ENCODE measurements around the gene IDI1. TPM values are rescaled to one million over a fixed set of nuclear protein-coding genes. Genes with fewer than 3 reads are reported as not detected.

IDI1 gene
- 10 to 100 TPM; 30.7 to 87.5 (median 59.9) TPM for total RNA-seq

DNA sequence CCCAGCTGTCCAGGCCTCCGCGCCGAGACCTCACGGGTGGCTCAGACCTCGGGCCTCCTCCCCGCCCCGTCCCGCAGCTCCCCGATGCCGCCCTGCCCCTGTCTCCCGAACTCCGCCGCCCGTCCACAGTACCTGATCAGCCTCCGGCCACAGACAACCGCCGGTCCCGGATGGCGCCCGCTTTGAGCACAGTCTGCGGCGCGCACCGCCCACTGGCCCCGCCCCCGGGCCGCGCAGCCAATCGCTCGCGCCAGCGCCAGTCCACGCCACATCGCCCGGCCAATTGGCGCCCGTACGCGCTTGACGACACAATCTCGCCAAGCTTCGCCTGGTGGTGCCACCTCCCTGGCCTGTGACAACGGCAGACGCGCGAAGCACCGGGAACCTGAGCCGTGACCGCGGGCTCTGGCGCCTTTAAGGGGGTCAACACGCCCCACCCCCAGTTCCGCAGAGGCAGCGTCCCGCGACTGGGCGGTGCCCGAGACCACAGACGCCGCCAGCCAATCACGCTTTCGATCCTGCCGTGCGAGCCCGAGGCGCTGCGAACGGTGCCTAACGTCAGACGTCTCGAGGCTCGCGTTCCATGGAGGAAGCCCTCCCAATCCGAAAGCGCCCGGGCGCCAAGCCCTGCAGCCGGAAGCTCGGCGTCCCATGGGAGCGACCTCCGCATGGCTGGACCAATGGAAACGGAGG, at the start of gene IDI1:
TSS of gene IDI1 (minus strand) at position 388 of the 693 bp plus-strand sequence. CDS start at position 272, 116 bp downstream.
- 0% methylated on average over 8 of the region's 83 CpGs; no CpG with 5 or more reads in 1 of the 2 donors for WGBS, 2 donors
- Histone ChIP-seq H3K4me1 (peaks cover 6 to 60% (median 21%) of the 10 kb centered on the region in 3 donors), H3K4me3 (peak within 1 kb of the TSS; percentile 79 to 95 (median 84)), H3K36me3 (peaks cover 0 to 31% (median 0%) of the 10 kb centered on the region in 3 donors), H3K9me3 (no peaks in the 10 kb centered on the region), H3K27ac (peak within 1 kb of the TSS; percentile 98 to 100 (median 99)), H3K27me3 (no peaks in the 10 kb centered on the region)
- peak; percentile 95 for DNase-seq
- intact Hi-C loops (cut with DNase I), result no loop called here
- TF ChIP-seq, protein P1, sequence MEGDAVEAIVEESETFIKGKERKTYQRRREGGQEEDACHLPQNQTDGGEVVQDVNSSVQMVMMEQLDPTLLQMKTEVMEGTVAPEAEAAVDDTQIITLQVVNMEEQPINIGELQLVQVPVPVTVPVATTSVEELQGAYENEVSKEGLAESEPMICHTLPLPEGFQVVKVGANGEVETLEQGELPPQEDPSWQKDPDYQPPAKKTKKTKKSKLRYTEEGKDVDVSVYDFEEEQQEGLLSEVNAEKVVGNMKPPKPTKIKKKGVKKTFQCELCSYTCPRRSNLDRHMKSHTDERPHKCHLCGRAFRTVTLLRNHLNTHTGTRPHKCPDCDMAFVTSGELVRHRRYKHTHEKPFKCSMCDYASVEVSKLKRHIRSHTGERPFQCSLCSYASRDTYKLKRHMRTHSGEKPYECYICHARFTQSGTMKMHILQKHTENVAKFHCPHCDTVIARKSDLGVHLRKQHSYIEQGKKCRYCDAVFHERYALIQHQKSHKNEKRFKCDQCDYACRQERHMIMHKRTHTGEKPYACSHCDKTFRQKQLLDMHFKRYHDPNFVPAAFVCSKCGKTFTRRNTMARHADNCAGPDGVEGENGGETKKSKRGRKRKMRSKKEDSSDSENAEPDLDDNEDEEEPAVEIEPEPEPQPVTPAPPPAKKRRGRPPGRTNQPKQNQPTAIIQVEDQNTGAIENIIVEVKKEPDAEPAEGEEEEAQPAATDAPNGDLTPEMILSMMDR (IDR thresholded peaks at IDR 0.05), result peak in 2 of 6 experiments; percentile 11 to 14
- peak in 3 of 4 donors; percentile 93 to 98 (median 97) for TF ChIP-seq POLR2A (IDR thresholded peaks at IDR 0.05)

DNA sequence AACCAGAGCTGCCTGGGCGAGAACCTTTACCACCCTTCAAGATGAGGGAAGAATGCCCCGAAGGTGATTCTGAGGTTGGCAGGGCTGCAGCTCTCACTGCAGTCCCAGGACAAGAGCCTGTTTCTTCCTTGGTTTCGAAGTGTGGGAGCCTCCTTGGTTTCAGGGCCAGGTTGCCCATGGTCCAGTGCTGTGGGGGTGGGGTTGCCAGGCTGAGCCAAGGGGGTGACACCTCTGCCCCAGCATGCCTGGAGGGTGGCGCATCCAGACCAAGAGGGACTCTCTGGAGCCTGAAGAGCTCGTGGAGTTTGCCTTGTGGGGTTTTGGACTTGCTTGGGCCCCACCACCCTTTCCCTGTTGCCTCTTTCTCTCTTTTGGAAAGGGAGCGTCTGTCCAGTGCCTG, 48.5 kb upstream of the IDI1 start:
- Histone ChIP-seq H3K27ac (no peak overlapping the region), H3K4me1 (no peaks in the 10 kb centered on the region), H3K36me3 (peaks cover 6 to 100% (median 12%) of the 10 kb centered on the region in 3 donors), H3K9me3 (no peaks in the 10 kb centered on the region), H3K4me3 (no peak overlapping the region), H3K27me3 (no peaks in the 10 kb centered on the region)
- WGBS, 2 donors, result 80 to 93% methylated on average over 2 to 5 of the region's 6 CpGs
- no peak for DNase-seq
- TF ChIP-seq, protein P1 (IDR thresholded peaks at IDR 0.05), result no peak
- no peak for TF ChIP-seq POLR2A (IDR thresholded peaks at IDR 0.05)
- intact Hi-C loops (cut with DNase I), result no loop called here

DNA sequence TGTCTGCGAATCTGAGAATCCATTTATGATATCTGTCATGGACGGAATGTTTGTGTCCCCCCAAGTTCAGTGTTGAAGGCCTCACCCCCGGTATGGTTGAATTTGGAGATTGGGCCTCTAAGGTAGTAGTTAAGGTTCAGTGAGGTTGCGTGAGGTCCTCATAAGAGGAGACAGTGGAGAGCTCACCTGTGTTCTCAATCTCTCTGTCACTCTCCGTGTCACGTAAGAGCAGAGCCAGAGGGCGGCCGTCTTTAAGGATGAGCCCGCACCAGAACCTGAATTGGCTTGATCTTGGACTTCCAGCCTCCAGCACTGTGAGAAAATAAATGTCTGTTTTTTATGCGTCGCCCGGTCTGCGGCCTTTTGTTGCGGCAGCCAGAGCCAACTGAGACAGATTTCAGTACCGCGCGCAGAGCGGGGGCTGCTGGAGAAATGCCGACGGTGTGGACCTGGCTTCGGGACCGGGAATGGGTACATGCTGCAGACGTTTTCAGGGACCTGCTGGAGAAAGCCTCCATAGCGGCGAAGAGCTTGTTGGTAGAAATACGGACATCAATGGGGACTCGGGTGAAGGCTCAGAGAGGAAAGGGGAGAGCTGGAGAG, 47.5 kb upstream of the IDI1 start:
- intact Hi-C loops (cut with DNase I), result no loop called here
- DNase-seq, result no peak
- no peaks in the 10 kb centered on the region for H3K9me3 ChIP-seq
- H3K27ac ChIP-seq, result no peak overlapping the region
- peaks cover 6 to 100% (median 10%) of the 10 kb centered on the region in 3 donors for H3K36me3 ChIP-seq
- H3K4me1 ChIP-seq, result no peaks in the 10 kb centered on the region
- 92% methylated on average over 26 to 27 of the region's 27 CpGs for WGBS, 2 donors
- H3K4me3 ChIP-seq, result no peak overlapping the region
- no peaks in the 10 kb centered on the region for H3K27me3 ChIP-seq
- TF ChIP-seq POLR2A (IDR thresholded peaks at IDR 0.05), result no peak
- TF ChIP-seq, protein P1 (IDR thresholded peaks at IDR 0.05), result no peak

DNA sequence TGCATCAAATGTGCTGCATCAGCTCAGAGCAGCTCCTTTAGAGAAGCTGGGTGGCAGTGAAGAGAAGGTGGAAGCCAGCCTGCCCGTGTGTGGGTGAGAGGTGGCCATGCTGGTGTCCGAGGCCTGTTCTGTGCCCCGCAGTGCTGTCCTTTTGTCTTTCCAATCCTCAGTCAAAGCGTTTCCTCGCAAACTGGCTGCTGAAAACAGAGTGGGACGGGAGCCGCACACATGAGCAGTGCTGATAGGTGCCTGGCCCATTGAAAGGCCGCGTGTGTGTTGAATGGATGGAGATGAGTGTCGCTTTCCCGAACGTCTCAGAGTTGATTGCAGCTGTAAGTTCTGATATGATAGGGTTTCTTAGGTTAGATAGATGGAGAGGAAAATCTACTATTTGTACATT, 46.6 kb upstream of the IDI1 start:
- 84 to 95% methylated on average over 11 to 12 of the region's 12 CpGs for WGBS, 2 donors
- Histone ChIP-seq H3K4me3 (no peak overlapping the region), H3K4me1 (no peaks in the 10 kb centered on the region), H3K36me3 (peaks cover 11 to 100% (median 14%) of the 10 kb centered on the region in 3 donors), H3K27ac (no peak overlapping the region), H3K9me3 (no peaks in the 10 kb centered on the region), H3K27me3 (no peaks in the 10 kb centered on the region)
- intact Hi-C loops (cut with DNase I), result no loop called here
- TF ChIP-seq, protein P1 (IDR thresholded peaks at IDR 0.05), result no peak
- TF ChIP-seq POLR2A (IDR thresholded peaks at IDR 0.05), result no peak
- DNase-seq, result no peak
